Colonic mucosa (tissue), 4 donors: ENCODE measurements around the gene ANKRD27. TPM values are rescaled to one million over a fixed set of nuclear protein-coding genes. Genes with fewer than 3 reads are reported as not detected.

Source experiments
- DNase-seq: peaks from one replicate; pipeline ENCODE4 v3.0.0-alpha.2; 2020
- H3K27ac ChIP-seq: fragments of 200-600 bp; one replicate; pipeline ENCODE4 v1.8.0; 2021
- H3K27me3 ChIP-seq: fragments of 200-600 bp; one replicate; pipeline ENCODE4 v1.8.0; 2021
- H3K36me3 ChIP-seq: fragments of 200-600 bp; one replicate; pipeline ENCODE4 v1.8.0; 2021
- H3K4me1 ChIP-seq: fragments of 200-600 bp; one replicate; pipeline ENCODE4 v1.8.0; 2021; ENCODE audit warnings: mild to moderate bottlenecking
- H3K4me3 ChIP-seq: fragments of 200-600 bp; one replicate; pipeline ENCODE4 v1.8.0; 2021
- H3K9ac ChIP-seq, 2 donors: one replicate each; pipeline ENCODE4 v1.7.0; 2013; ENCODE audit warnings: control low read depth in 2 of 2, low read depth in 2 of 2, low read length in 2 of 2
- H3K9me3 ChIP-seq: fragments of 200-600 bp; one replicate; pipeline ENCODE4 v1.8.0; 2021
- CTCF ChIP-seq: fragments of 200-600 bp; IDR thresholded peaks from one replicate; pipeline ENCODE4 v1.8.0; 2022; ENCODE audit warnings: antibody characterized with exemption, mild to moderate bottlenecking
- intact Hi-C: fragments of 100-400 bp; cut with DNase I; formaldehyde crosslinking; loops from one replicate; pipeline ENCODE4 v1.14.1; 2022
- total RNA-seq, 2 donors: library from RNA; stranded (reverse); fragmentation: NEBNext Ultra II Directional in 1 of 2; extraction: Animal tissue kit (Norgen Biotek cat#: 25700) in 1 of 2; gene quantifications; one replicate each; pipeline ENCODE4 v1.2.1, GENCODE V29; 2021
- donor health status: healthy.
- donor health status: DM: no; HTN: no; CAD: no.
- donor health status: DM: no; HTN: no; CAD: no.

ANKRD27 gene
- total RNA-seq, 2 donors from 2014 or later, result 36.6 to 37.1 TPM

GRCh38 chr19:32615569-32615968, 59.4 kb downstream of the ANKRD27 start:
- no peaks in the 10 kb centered on the region for H3K4me1 ChIP-seq
- no peak overlapping the region for H3K4me3 ChIP-seq
- no peak overlapping the region for H3K9ac ChIP-seq
- no peaks in the 10 kb centered on the region for H3K9me3 ChIP-seq
- H3K27me3 ChIP-seq, result no peaks in the 10 kb centered on the region
- H3K36me3 ChIP-seq, result peaks cover 9% of the 10 kb centered on the region
- no peak for DNase-seq
- intact Hi-C loops, result no loop called here
- H3K27ac ChIP-seq, result no peak overlapping the region
- no peak for TF ChIP-seq CTCF

GRCh38 chr19:32614916-32615315, 60.1 kb downstream of the ANKRD27 start:
- DNase-seq, result no peak
- TF ChIP-seq CTCF, result no peak
- H3K27me3 ChIP-seq, result no peaks in the 10 kb centered on the region
- no peaks in the 10 kb centered on the region for H3K4me1 ChIP-seq
- peaks cover 9% of the 10 kb centered on the region for H3K36me3 ChIP-seq
- no peaks in the 10 kb centered on the region for H3K9me3 ChIP-seq
- H3K9ac ChIP-seq, result no peak overlapping the region
- H3K4me3 ChIP-seq, result no peak overlapping the region
- intact Hi-C loops, result no loop called here
- no peak overlapping the region for H3K27ac ChIP-seq

- no peak overlapping the region for H3K9ac ChIP-seq
- H3K4me1 ChIP-seq, result no peaks in the 10 kb centered on the region
- no peak for DNase-seq
- no peak overlapping the region for H3K27ac ChIP-seq
- TF ChIP-seq CTCF, result no peak
- H3K9me3 ChIP-seq, result no peaks in the 10 kb centered on the region
- H3K27me3 ChIP-seq, result no peaks in the 10 kb centered on the region
- peaks cover 9% of the 10 kb centered on the region for H3K36me3 ChIP-seq
- H3K4me3 ChIP-seq, result no peak overlapping the region
- intact Hi-C loops, result no loop called here
Observed at GRCh38 chr19:32613008-32613407, 62.0 kb downstream of the ANKRD27 start.

DNA sequence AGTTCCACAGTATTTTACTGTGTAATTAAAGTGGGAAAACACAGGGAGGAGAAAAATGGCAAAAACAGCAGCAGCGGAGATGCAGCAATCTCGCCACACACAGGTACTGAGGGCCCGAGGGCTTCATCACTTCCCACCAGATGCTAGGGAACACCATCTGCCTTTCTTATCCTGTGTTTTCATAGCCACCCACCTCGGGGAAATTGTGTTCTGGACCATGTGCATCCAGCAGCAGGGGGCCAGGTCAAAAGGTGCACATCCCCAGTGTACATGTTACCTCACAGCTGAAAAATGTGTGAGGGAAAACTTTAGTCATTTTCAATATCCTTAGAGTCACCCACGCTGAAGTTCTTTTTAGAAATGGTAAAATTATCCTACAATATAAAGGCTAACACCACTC, 63.8 kb downstream of the ANKRD27 start:
- no peaks in the 10 kb centered on the region for H3K4me1 ChIP-seq
- H3K9ac ChIP-seq, result no peak overlapping the region
- TF ChIP-seq CTCF, result no peak
- no peak overlapping the region for H3K27ac ChIP-seq
- peaks cover 9% of the 10 kb centered on the region for H3K36me3 ChIP-seq
- H3K4me3 ChIP-seq, result no peak overlapping the region
- no peak for DNase-seq
- no peaks in the 10 kb centered on the region for H3K27me3 ChIP-seq
- intact Hi-C loops, result no loop called here
- H3K9me3 ChIP-seq, result no peaks in the 10 kb centered on the region

GRCh38 chr19:32607479-32607878, 67.5 kb downstream of the ANKRD27 start:
- no peak for TF ChIP-seq CTCF
- H3K4me3 ChIP-seq, result no peak overlapping the region
- DNase-seq, result no peak
- H3K4me1 ChIP-seq, result no peaks in the 10 kb centered on the region
- no peak overlapping the region for H3K9ac ChIP-seq
- H3K36me3 ChIP-seq, result no peaks in the 10 kb centered on the region
- H3K9me3 ChIP-seq, result no peaks in the 10 kb centered on the region
- intact Hi-C loops, result no loop called here
- no peak overlapping the region for H3K27ac ChIP-seq
- H3K27me3 ChIP-seq, result no peaks in the 10 kb centered on the region

GRCh38 chr19:32606289-32606688, 68.7 kb downstream of the ANKRD27 start:
- Histone ChIP-seq H3K4me3 (no peak overlapping the region), H3K36me3 (no peaks in the 10 kb centered on the region)
- intact Hi-C loops, result no loop called here

More at GRCh38 chr19:32606289-32606688, 68.7 kb downstream of the ANKRD27 start:
- no peak for TF ChIP-seq CTCF
- DNase-seq, result no peak
- Histone ChIP-seq H3K9me3 (no peaks in the 10 kb centered on the region), H3K27me3 (no peaks in the 10 kb centered on the region), H3K27ac (no peak overlapping the region), H3K4me1 (no peaks in the 10 kb centered on the region), H3K9ac (no peak overlapping the region)
